HG03432 (cell line): ENCODE results near the gene NACC2.

Experiments
- ATAC-seq: cut with Tn5 transposase; IDR thresholded peaks from one replicate; pipeline ENCODE4 v1.9.1; 2021; ENCODE audit warnings: mild to moderate bottlenecking, moderate library complexity; ENCODE audit not compliant: unreplicated experiment

Gene NACC2

GRCh38 chr9:136093346-136093986, 1.6 kb downstream of the NACC2 start:
- ATAC-seq: no peak

- ATAC-seq: no peak
These were observed 2.3 kb downstream of the NACC2 start for GRCh38 chr9:136092741-136093140.

GRCh38 chr9:136092353-136092650, 2.8 kb downstream of the NACC2 start:
- no peak for ATAC-seq

GRCh38 chr9:136091582-136092352, 3.3 kb downstream of the NACC2 start:
- ATAC-seq: no peak

GRCh38 chr9:136090768-136091581, 4.1 kb downstream of the NACC2 start:
- no peak for ATAC-seq

- ATAC-seq: no peak
These were observed 4.9 kb downstream of the NACC2 start for GRCh38 chr9:136090056-136090735.

- no peak for ATAC-seq
These were observed 5.4 kb downstream of the NACC2 start for GRCh38 chr9:136089697-136090045.

- no peak for ATAC-seq
These were observed 6.0 kb downstream of the NACC2 start for GRCh38 chr9:136088939-136089696.

- no peak for ATAC-seq
These were observed 6.6 kb downstream of the NACC2 start for GRCh38 chr9:136088481-136088938.

GRCh38 chr9:136087741-136088480, 7.2 kb downstream of the NACC2 start:
- no peak for ATAC-seq

- no peak for ATAC-seq
These were observed 7.9 kb downstream of the NACC2 start for GRCh38 chr9:136086951-136087740.

- no peak for ATAC-seq
These were observed 8.7 kb downstream of the NACC2 start for GRCh38 chr9:136086213-136086881.

- no peak for ATAC-seq
These were observed 9.3 kb downstream of the NACC2 start for GRCh38 chr9:136085815-136086212.

- no peak for ATAC-seq
These were observed 10.8 kb downstream of the NACC2 start for GRCh38 chr9:136084063-136084944.

GRCh38 chr9:136083558-136084062, 11.5 kb downstream of the NACC2 start:
- ATAC-seq: no peak

- ATAC-seq: no peak
These were observed 12.4 kb downstream of the NACC2 start for GRCh38 chr9:136082496-136083361.
